ENCODE data around the gene LRP1. TPM values are rescaled to one million over a fixed set of nuclear protein-coding genes. Genes with fewer than 3 reads are reported as not detected.

LRP1 gene
- total RNA-seq, 1 donor from 2014 or later = 369 TPM

DNA sequence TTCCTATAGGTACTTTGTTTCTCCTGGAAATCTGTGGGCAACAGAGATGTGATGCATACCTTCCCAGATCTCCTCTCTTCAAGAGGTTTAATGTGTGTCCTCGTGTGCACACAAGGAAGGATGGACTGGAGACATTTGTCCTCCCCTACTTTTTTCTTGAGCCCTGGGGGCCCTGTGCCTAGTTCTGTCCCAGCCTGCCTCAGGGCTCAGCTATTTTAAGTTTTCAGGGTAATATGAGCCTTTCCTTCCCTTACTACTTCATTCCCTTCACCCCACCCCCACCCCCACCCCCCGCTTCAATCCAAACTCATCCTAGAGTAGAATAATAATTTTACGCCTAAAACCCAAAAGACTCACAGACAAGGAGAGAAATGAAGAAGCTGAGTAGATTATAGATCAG lies 122.3 kb downstream of the LRP1 start:
- Mint-ChIP-seq H3K9me3 (ENCODE audit: unreplicated experiment) (no peaks in the 10 kb centered on the region), H3K4me3 (ENCODE audit: unreplicated experiment) (no peak overlapping the region), H3K4me1 (ENCODE audit: low read depth, unreplicated experiment) (peaks cover 6% of the 10 kb centered on the region), H3K36me3 (ENCODE audit: low read depth, unreplicated experiment) (peaks cover 14% of the 10 kb centered on the region), H3K27ac (ENCODE audit: unreplicated experiment) (no peak overlapping the region), H3K27me3 (ENCODE audit: low read depth, unreplicated experiment) (no peaks in the 10 kb centered on the region)
- Histone ChIP-seq H3K4me1 (ENCODE audit: insufficient read depth, low read length) (no peaks in the 10 kb centered on the region), H3K79me2 (ENCODE audit: insufficient read depth, low read length) (no peaks in the 10 kb centered on the region), H3K27ac (ENCODE audit: low read depth, low read length) (no peak overlapping the region), H3K27me3 (ENCODE audit: insufficient read depth, low read length) (no peaks in the 10 kb centered on the region), H3K4me3 (ENCODE audit: insufficient read depth, low read depth, low read length) (no peak overlapping the region), H4K20me1 (ENCODE audit: insufficient read depth, low read length) (no peaks in the 10 kb centered on the region), H3K9ac (ENCODE audit: low read length) (no peak overlapping the region), H3K4me2 (ENCODE audit: low read length) (no peak overlapping the region), H2AFZ (ENCODE audit: low read depth, low read length) (no peak overlapping the region), H3K36me3 (ENCODE audit: insufficient read depth, low read length) (no peaks in the 10 kb centered on the region), H3K9me3 (ENCODE audit: insufficient read depth, low read depth, low read length) (no peaks in the 10 kb centered on the region)
- TF ChIP-seq EZH2 (IDR thresholded peaks at IDR 0.05; ENCODE audit: insufficient read depth, low read length) = no peak
- TF ChIP-seq, protein P1, sequence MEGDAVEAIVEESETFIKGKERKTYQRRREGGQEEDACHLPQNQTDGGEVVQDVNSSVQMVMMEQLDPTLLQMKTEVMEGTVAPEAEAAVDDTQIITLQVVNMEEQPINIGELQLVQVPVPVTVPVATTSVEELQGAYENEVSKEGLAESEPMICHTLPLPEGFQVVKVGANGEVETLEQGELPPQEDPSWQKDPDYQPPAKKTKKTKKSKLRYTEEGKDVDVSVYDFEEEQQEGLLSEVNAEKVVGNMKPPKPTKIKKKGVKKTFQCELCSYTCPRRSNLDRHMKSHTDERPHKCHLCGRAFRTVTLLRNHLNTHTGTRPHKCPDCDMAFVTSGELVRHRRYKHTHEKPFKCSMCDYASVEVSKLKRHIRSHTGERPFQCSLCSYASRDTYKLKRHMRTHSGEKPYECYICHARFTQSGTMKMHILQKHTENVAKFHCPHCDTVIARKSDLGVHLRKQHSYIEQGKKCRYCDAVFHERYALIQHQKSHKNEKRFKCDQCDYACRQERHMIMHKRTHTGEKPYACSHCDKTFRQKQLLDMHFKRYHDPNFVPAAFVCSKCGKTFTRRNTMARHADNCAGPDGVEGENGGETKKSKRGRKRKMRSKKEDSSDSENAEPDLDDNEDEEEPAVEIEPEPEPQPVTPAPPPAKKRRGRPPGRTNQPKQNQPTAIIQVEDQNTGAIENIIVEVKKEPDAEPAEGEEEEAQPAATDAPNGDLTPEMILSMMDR (IDR thresholded peaks at IDR 0.05; ENCODE audit: insufficient read depth, low read depth, low read length) = no peak
- DNase-seq (ENCODE audit: low read depth) (no peak), FAIRE-seq (no peak)

DNA sequence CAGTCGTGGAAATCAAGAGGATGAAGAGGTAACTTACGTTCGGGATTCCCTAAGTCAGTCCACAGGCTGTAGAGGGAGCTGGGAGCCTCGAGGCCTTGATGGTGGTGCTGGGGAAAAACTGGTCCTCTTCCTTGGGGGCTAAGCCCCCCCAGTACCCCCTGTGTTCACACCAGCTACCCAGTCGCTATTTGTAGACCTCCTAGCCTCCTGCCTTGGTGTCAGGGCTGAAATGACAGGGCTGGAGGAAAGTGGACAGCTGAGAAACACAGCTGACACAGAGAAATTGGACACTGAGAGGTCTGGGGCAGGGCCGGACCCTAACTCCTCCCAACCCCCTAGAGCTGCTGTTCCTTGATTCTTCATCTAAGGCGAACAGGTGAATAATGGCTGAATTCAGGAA lies 122.7 kb downstream of the LRP1 start, which contains the start of gene STAC3:
STAC3 (minus strand) TSS at position 232 of the 400 bp plus-strand sequence. CDS start 1,551 bp downstream, outside the sequence.
- Histone ChIP-seq H3K4me2 (ENCODE audit: low read length) (no peak within 1 kb of the TSS), H3K27ac (ENCODE audit: low read depth, low read length) (no peak within 1 kb of the TSS), H3K9ac (ENCODE audit: low read length) (no peak within 1 kb of the TSS), H3K9me3 (ENCODE audit: insufficient read depth, low read depth, low read length) (no peaks in the 10 kb centered on the region), H4K20me1 (ENCODE audit: insufficient read depth, low read length) (no peaks in the 10 kb centered on the region), H3K79me2 (ENCODE audit: insufficient read depth, low read length) (no peaks in the 10 kb centered on the region), H3K27me3 (ENCODE audit: insufficient read depth, low read length) (no peaks in the 10 kb centered on the region), H3K4me3 (ENCODE audit: insufficient read depth, low read depth, low read length) (no peak within 1 kb of the TSS), H2AFZ (ENCODE audit: low read depth, low read length) (no peak within 1 kb of the TSS), H3K4me1 (ENCODE audit: insufficient read depth, low read length) (no peaks in the 10 kb centered on the region), H3K36me3 (ENCODE audit: insufficient read depth, low read length) (no peaks in the 10 kb centered on the region)
- no peak for FAIRE-seq
- no peak for DNase-seq (ENCODE audit: low read depth)
- no peak within 1 kb of the TSS for H3K4me3 Mint-ChIP-seq (ENCODE audit: unreplicated experiment)
- no peak for TF ChIP-seq EZH2 (IDR thresholded peaks at IDR 0.05; ENCODE audit: insufficient read depth, low read length)
- TF ChIP-seq, protein P1 (IDR thresholded peaks at IDR 0.05; ENCODE audit: insufficient read depth, low read depth, low read length) = no peak
- H3K27me3 Mint-ChIP-seq (ENCODE audit: low read depth, unreplicated experiment) = no peaks in the 10 kb centered on the region
- peaks cover 10% of the 10 kb centered on the region for H3K4me1 Mint-ChIP-seq (ENCODE audit: low read depth, unreplicated experiment)
- peaks cover 14% of the 10 kb centered on the region for H3K36me3 Mint-ChIP-seq (ENCODE audit: low read depth, unreplicated experiment)
- H3K9me3 Mint-ChIP-seq (ENCODE audit: unreplicated experiment) = no peaks in the 10 kb centered on the region
- no peak within 1 kb of the TSS for H3K27ac Mint-ChIP-seq (ENCODE audit: unreplicated experiment)

DNA sequence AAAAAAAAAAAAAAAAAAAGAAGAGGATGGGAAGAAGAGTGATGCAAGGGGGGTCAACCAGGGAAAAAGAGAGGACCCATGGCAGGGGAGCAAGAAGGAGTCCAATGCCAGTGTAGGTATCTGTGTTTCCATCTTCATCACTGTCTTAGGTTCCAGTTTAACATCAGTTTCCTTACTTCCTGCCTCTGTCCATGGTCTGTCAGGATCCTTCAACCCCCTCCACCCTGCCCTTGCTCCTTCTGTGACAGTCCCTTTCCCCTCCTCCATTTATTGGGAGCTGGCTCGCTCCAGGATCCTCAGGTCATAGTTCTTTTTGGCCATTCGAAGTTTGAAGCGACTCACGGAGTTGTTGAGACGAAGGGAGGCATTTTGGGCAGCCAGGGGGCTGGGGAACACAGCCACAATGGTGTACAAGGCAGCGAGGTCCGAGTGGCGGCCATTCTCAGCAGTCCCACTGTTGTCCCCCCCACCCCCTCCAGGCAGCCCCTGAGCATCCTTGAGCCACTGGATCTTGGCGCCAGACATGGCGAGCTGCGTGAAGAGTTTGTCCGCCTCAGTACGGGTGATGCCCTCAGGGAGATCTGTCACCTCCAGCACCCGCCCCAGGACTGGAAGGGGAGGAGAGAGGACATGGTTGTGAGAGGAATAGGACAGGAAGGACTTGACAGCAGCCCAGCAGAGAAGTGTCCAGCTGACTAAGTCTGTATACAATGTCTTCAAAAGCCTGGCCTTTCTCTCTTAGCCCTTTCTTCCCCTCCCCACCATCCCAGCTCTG lies 126.4 kb downstream of the LRP1 start:
- Mint-ChIP-seq H3K4me3 (ENCODE audit: unreplicated experiment) (no peak overlapping the region), H3K27ac (ENCODE audit: unreplicated experiment) (no peak overlapping the region), H3K27me3 (ENCODE audit: low read depth, unreplicated experiment) (peaks cover under 1% of the 10 kb centered on the region), H3K36me3 (ENCODE audit: low read depth, unreplicated experiment) (peaks cover 11% of the 10 kb centered on the region), H3K4me1 (ENCODE audit: low read depth, unreplicated experiment) (peaks cover 8% of the 10 kb centered on the region), H3K9me3 (ENCODE audit: unreplicated experiment) (no peaks in the 10 kb centered on the region)
- FAIRE-seq (no peak), DNase-seq (ENCODE audit: low read depth) (no peak)
- Histone ChIP-seq H3K27ac (ENCODE audit: low read depth, low read length) (no peak overlapping the region), H3K27me3 (ENCODE audit: insufficient read depth, low read length) (no peaks in the 10 kb centered on the region), H3K9me3 (ENCODE audit: insufficient read depth, low read depth, low read length) (no peaks in the 10 kb centered on the region), H3K36me3 (ENCODE audit: insufficient read depth, low read length) (peaks cover 14% of the 10 kb centered on the region), H2AFZ (ENCODE audit: low read depth, low read length) (no peak overlapping the region), H3K79me2 (ENCODE audit: insufficient read depth, low read length) (no peaks in the 10 kb centered on the region), H3K4me1 (ENCODE audit: insufficient read depth, low read length) (no peaks in the 10 kb centered on the region), H4K20me1 (ENCODE audit: insufficient read depth, low read length) (no peaks in the 10 kb centered on the region), H3K9ac (ENCODE audit: low read length) (no peak overlapping the region), H3K4me2 (ENCODE audit: low read length) (no peak overlapping the region), H3K4me3 (ENCODE audit: insufficient read depth, low read depth, low read length) (no peak overlapping the region)
- no peak for TF ChIP-seq EZH2 (IDR thresholded peaks at IDR 0.05; ENCODE audit: insufficient read depth, low read length)
- TF ChIP-seq, protein P1 (IDR thresholded peaks at IDR 0.05; ENCODE audit: insufficient read depth, low read depth, low read length) = no peak

Measured in astrocyte (in vitro differentiated cells and primary cell).